OCI-LY7 (cell line): Measurements from ENCODE around the gene ROR2. TPM values are rescaled to one million over a fixed set of nuclear protein-coding genes. Genes with fewer than 3 reads are reported as not detected.

Experiments used
- BruUV-seq: library from RNA; stranded (reverse); fragments of 400-500 nt; replicated peaks from 2 replicates; lab custom pipeline; 2021; lab: Mats Ljungman, UMichigan
- CTCF ChIA-PET: fragments of 300-600 bp; sonication (Branson Sonifier 250); formaldehyde crosslinking; loops from one replicate; lab custom pipeline; 2022; ENCODE audit warnings: antibody characterized with exemption; ENCODE audit not compliant: unreplicated experiment; lab: Charles Lee
- POLR2A ChIA-PET: fragments of 300-600 bp; sonication (Branson Sonifier 250); formaldehyde crosslinking; loops from one replicate; lab custom pipeline; 2022; ENCODE audit warnings: antibody characterized with exemption; lab: Charles Lee
- DNase-seq: peaks from one replicate; pipeline ENCODE4 v3.0.0-alpha.2; 2015; ENCODE audit warnings: low spot score
- H2AFZ ChIP-seq: fragments of 200-600 bp; sonication (generic), shearing (Covaris generic); 2 replicates; pipeline ENCODE4 v1.6.1; 2014; ENCODE audit warnings: mild to moderate bottlenecking, antibody characterized with exemption, low read length, moderate library complexity
- H3K27ac ChIP-seq: fragments of 200-600 bp; sonication (generic); 2 replicates; pipeline ENCODE4 v1.5.1; 2014; ENCODE audit warnings: mixed run types, low read depth, mild to moderate bottlenecking, moderate library complexity, low read length, inconsistent platforms; ENCODE audit not compliant: poor library complexity, severe bottlenecking
- H3K36me3 ChIP-seq: fragments of 200-600 bp; sonication (generic); 2 replicates; pipeline ENCODE4 v1.6.1; 2014; ENCODE audit warnings: mild to moderate bottlenecking, antibody characterized with exemption, low read length, moderate library complexity, mixed read lengths; ENCODE audit not compliant: insufficient read depth
- H3K4me1 ChIP-seq: fragments of 200-600 bp; sonication (generic); 2 replicates; pipeline ENCODE4 v1.5.1; 2014; ENCODE audit warnings: mild to moderate bottlenecking, low read length; ENCODE audit not compliant: insufficient read depth, poor library complexity, severe bottlenecking
- H3K4me2 ChIP-seq: fragments of 200-600 bp; sonication (generic); 2 replicates; pipeline ENCODE4 v1.6.1; 2014; ENCODE audit warnings: mild to moderate bottlenecking, low read length
- H3K4me3 ChIP-seq: fragments of 200-600 bp; sonication (generic); 2 replicates; pipeline ENCODE4 v1.5.1; 2014; ENCODE audit warnings: mild to moderate bottlenecking, low read depth, low read length; ENCODE audit not compliant: poor library complexity, severe bottlenecking
- H3K79me2 ChIP-seq: fragments of 200-600 bp; sonication (generic); 2 replicates; pipeline ENCODE4 v1.6.1; 2016; ENCODE audit warnings: low read depth, mild to moderate bottlenecking, low read length, moderate library complexity, mixed read lengths; ENCODE audit not compliant: insufficient read depth
- H3K9me2 ChIP-seq: fragments of 200-600 bp; sonication (generic); 2 replicates; pipeline ENCODE4 v1.6.1; 2016; ENCODE audit warnings: mild to moderate bottlenecking, low read length, mixed read lengths; ENCODE audit not compliant: insufficient read depth
- H3K9me3 ChIP-seq: fragments of 200-600 bp; sonication (generic); 2 replicates; pipeline ENCODE4 v1.6.1; 2014; ENCODE audit warnings: mild to moderate bottlenecking, mixed run types, low read length, mixed read lengths
- H4K20me1 ChIP-seq: fragments of 200-600 bp; sonication (generic); 2 replicates; pipeline ENCODE4 v1.6.1; 2014; ENCODE audit warnings: mild to moderate bottlenecking, antibody characterized with exemption, low read length, moderate library complexity, mixed read lengths; ENCODE audit not compliant: insufficient read depth
- CTCF ChIP-seq: fragments of 200-600 bp; sonication (generic); conservative IDR thresholded peaks from 2 replicates; pipeline ENCODE4 v1.5.1; 2014; ENCODE audit warnings: mild to moderate bottlenecking, antibody characterized with exemption, low read length, moderate library complexity, mixed read lengths
- EZH2phosphoT487 ChIP-seq: fragments of 200-600 bp; sonication (generic); IDR thresholded peaks from 2 replicates; pipeline ENCODE4 v1.6.1; 2018; ENCODE audit warnings: low read depth, borderline replicate concordance, mild to moderate bottlenecking, mixed run types, antibody characterized with exemption, low read length, moderate library complexity, mixed read lengths
- intact Hi-C: fragments of 100-400 bp; cut with micrococcal nuclease; formaldehyde crosslinking; loops from one replicate; pipeline ENCODE4 v1.10.0; 2022; ENCODE audit not compliant: unreplicated experiment
- total RNA-seq, 2 experiments: library from RNA; depleted of rRNA in 1 of 2; stranded (reverse); fragments of >200 nt in 1 of 2; shearing (Covaris generic) in 1 of 2; gene quantifications; 2 replicates each; pipeline ENCODE4 v1.2.3, GENCODE V29; 2014 to 2022

Gene ROR2
- total RNA-seq, 2 experiments from 2014 or later, result 0.10 to 0.19 TPM

- no peak for TF ChIP-seq EZH2phosphoT487
- TF ChIP-seq CTCF, result no peak
- BruUV-seq, result no TSS peak
- CTCF ChIA-PET, result no interaction called here
These were observed 104.1 kb downstream of the ROR2 start for GRCh38 chr9:91845879-91846278.

GRCh38 chr9:91844701-91845291 lies 105.2 kb downstream of the ROR2 start:
- intact Hi-C loops, result loop anchor here (10.0 kb wide), 1 partner anchor 70 kb away; no protein-coding TSS in a partner anchor
- Histone ChIP-seq H4K20me1 (no peaks in the 10 kb centered on the region), H3K4me2 (no peak overlapping the region), H3K9me2 (no peaks in the 10 kb centered on the region), H3K79me2 (no peaks in the 10 kb centered on the region), H3K4me3 (no peak overlapping the region), H3K27ac (no peak overlapping the region), H3K36me3 (no peaks in the 10 kb centered on the region), H2AFZ (no peak overlapping the region), H3K4me1 (no peaks in the 10 kb centered on the region), H3K9me3 (no peaks in the 10 kb centered on the region)
- CTCF ChIA-PET, result no interaction called here
- TF ChIP-seq EZH2phosphoT487, result no peak
- TF ChIP-seq CTCF, result no peak
- no TSS peak for BruUV-seq
- POLR2A ChIA-PET, result no interaction called here
- DNase-seq, result no peak

More at GRCh38 chr9:91845879-91846278, 104.1 kb downstream of the ROR2 start:
- H4K20me1 ChIP-seq, result no peaks in the 10 kb centered on the region
- no peaks in the 10 kb centered on the region for H3K9me3 ChIP-seq
- POLR2A ChIA-PET, result no interaction called here
- no peaks in the 10 kb centered on the region for H3K4me1 ChIP-seq
- DNase-seq, result no peak
- intact Hi-C loops, result loop anchor here (1.0 to 10.0 kb wide), 2 partner anchors 28 to 69 kb away; no protein-coding TSS in a partner anchor
- H3K79me2 ChIP-seq, result no peaks in the 10 kb centered on the region
- H3K36me3 ChIP-seq, result no peaks in the 10 kb centered on the region
- no peak overlapping the region for H3K4me3 ChIP-seq
- H2AFZ ChIP-seq, result no peak overlapping the region
- H3K4me2 ChIP-seq, result no peak overlapping the region
- H3K27ac ChIP-seq, result no peak overlapping the region
- H3K9me2 ChIP-seq, result no peaks in the 10 kb centered on the region

- no peak overlapping the region for H3K27ac ChIP-seq
- no peaks in the 10 kb centered on the region for H3K9me2 ChIP-seq
- H3K4me1 ChIP-seq, result no peaks in the 10 kb centered on the region
- DNase-seq, result no peak
- no peaks in the 10 kb centered on the region for H4K20me1 ChIP-seq
- H3K79me2 ChIP-seq, result no peaks in the 10 kb centered on the region
- no peaks in the 10 kb centered on the region for H3K36me3 ChIP-seq
- ChIA-PET CTCF (no interaction called here), POLR2A (interaction anchor here (0.6 kb wide), 1 partner anchor 576 kb away, joined by 3 read pairs; no protein-coding TSS in a partner anchor)
- intact Hi-C loops, result loop anchor here (10.0 kb wide), 1 partner anchor 71 kb away; no protein-coding TSS in a partner anchor
- no TSS peak for BruUV-seq
- H3K9me3 ChIP-seq, result no peaks in the 10 kb centered on the region
- no peak for TF ChIP-seq EZH2phosphoT487
- no peak for TF ChIP-seq CTCF
- no peak overlapping the region for H3K4me2 ChIP-seq
- no peak overlapping the region for H3K4me3 ChIP-seq
- no peak overlapping the region for H2AFZ ChIP-seq
These were observed 105.8 kb downstream of the ROR2 start for GRCh38 chr9:91844190-91844589.
